Activated T-helper 17 cell treated with anti-CD3 and anti-CD28 coated beads, Interleukin-2, amount 50 U/mL, for 72 hours (primary cell): ENCODE data around the gene ACO2. TPM values are rescaled to one million over a fixed set of nuclear protein-coding genes. Genes with fewer than 3 reads are reported as not detected.
"Not testable (repeated sequence)": the region's sequence is repeated elsewhere in the genome, so short reads cannot be mapped to it uniquely, and the experiment has no call there.

ENCODE experiments used
- ATAC-seq: fragments of 150-1000 bp; cut with Tn5 transposase; replicated peaks from 2 replicates; pipeline ENCODE4 v1.10.0; 2021; ENCODE audit warnings: mild to moderate bottlenecking, moderate library complexity
- H3K27ac Mint-ChIP-seq: one replicate; pipeline ENCODE4 v1.8.0; 2022; ENCODE audit warnings: mixed read lengths
- H3K27me3 Mint-ChIP-seq: one replicate; pipeline ENCODE4 v1.8.0; 2022; ENCODE audit warnings: mixed read lengths
- H3K36me3 Mint-ChIP-seq: one replicate; pipeline ENCODE4 v1.8.0; 2022; ENCODE audit warnings: low read depth, mild to moderate bottlenecking, mixed read lengths
- H3K4me1 Mint-ChIP-seq: one replicate; pipeline ENCODE4 v1.8.0; 2022; ENCODE audit warnings: mixed read lengths
- H3K4me3 Mint-ChIP-seq: one replicate; pipeline ENCODE4 v1.8.0; 2022; ENCODE audit warnings: mild to moderate bottlenecking, mixed read lengths
- H3K9me3 Mint-ChIP-seq: one replicate; pipeline ENCODE4 v1.8.0; 2022; ENCODE audit warnings: mixed read lengths
- total RNA-seq, 2 donors: library from RNA; stranded (reverse); gene quantifications; one replicate each; pipeline ENCODE4 v1.2.3, GENCODE V29; 2022

Gene ACO2
- total RNA-seq, 2 donors from 2014 or later = 67.8 to 106 TPM

- peak overlapping the region; percentile 86 for H3K27ac Mint-ChIP-seq
- peak overlapping the region; percentile 85 for H3K4me3 Mint-ChIP-seq
- ATAC-seq = no peak
- H3K4me1 Mint-ChIP-seq = peaks cover 11% of the 10 kb centered on the region
- H3K36me3 Mint-ChIP-seq = peaks cover 76% of the 10 kb centered on the region
- H3K9me3 Mint-ChIP-seq = no peaks in the 10 kb centered on the region
- no peaks in the 10 kb centered on the region for H3K27me3 Mint-ChIP-seq
Observed at GRCh38 chr22:41445129-41446056, 23.5 kb upstream of the ACO2 start.

- H3K36me3 Mint-ChIP-seq = peaks cover 69% of the 10 kb centered on the region
- no peak for ATAC-seq
- peaks cover 11% of the 10 kb centered on the region for H3K4me1 Mint-ChIP-seq
- no peaks in the 10 kb centered on the region for H3K9me3 Mint-ChIP-seq
- H3K27me3 Mint-ChIP-seq = no peaks in the 10 kb centered on the region
- peak overlapping the region; percentile 85 for H3K4me3 Mint-ChIP-seq
- H3K27ac Mint-ChIP-seq = peak overlapping the region; percentile 86
Observed at GRCh38 chr22:41446057-41446501, 22.8 kb upstream of the ACO2 start.

DNA sequence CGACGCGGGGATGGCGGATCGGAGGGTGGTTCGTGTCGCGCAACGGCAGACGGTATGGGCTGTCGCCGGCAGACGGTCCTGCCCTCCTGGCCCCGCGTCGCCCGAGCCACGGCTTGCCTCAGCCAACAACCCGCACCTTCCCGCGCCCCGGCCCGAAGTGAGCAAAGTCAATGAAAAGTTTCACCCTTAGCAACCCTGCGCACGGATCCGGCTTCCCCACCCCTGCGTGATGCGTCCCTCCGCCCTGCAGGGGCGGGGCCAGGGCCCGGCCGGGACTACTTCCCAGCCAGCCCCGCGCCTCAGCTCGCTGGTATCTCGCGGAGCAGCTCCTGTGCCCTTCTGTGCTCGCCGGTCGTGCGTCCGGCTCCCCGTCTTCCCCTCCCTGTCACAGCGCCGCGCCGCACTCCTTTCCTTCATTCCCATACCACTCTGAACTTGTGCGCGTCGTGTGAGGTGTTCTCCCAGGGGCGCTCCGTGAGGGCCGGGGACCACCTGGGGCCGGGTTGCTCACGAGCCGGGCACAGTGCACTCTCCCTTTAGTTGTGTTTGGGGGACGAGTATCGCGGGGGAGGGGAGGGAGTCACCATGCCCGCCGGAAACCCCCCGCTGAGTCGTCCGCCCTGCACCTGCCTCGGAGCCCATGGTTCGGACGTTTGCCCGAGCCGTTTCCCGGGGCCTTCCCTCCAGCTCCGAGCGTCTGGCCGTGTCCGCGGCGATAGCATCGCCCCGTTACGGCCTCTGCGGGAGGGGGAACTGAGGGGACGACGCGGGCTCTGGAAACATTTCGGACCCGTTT lies 22.1 kb upstream of the ACO2 start, which contains the start of gene TOB2:
Gene TOB2 (minus strand): TSS at position 163 of the 796 bp plus-strand sequence. CDS start 9,456 bp downstream, outside the sequence.
- peak within 1 kb of the TSS; percentile 85 for H3K4me3 Mint-ChIP-seq
- peak; percentile 63 for ATAC-seq
- H3K4me1 Mint-ChIP-seq = peaks cover 11% of the 10 kb centered on the region
- no peaks in the 10 kb centered on the region for H3K27me3 Mint-ChIP-seq
- H3K9me3 Mint-ChIP-seq = no peaks in the 10 kb centered on the region
- peaks cover 62% of the 10 kb centered on the region for H3K36me3 Mint-ChIP-seq
- H3K27ac Mint-ChIP-seq = peak within 1 kb of the TSS; percentile 86

DNA sequence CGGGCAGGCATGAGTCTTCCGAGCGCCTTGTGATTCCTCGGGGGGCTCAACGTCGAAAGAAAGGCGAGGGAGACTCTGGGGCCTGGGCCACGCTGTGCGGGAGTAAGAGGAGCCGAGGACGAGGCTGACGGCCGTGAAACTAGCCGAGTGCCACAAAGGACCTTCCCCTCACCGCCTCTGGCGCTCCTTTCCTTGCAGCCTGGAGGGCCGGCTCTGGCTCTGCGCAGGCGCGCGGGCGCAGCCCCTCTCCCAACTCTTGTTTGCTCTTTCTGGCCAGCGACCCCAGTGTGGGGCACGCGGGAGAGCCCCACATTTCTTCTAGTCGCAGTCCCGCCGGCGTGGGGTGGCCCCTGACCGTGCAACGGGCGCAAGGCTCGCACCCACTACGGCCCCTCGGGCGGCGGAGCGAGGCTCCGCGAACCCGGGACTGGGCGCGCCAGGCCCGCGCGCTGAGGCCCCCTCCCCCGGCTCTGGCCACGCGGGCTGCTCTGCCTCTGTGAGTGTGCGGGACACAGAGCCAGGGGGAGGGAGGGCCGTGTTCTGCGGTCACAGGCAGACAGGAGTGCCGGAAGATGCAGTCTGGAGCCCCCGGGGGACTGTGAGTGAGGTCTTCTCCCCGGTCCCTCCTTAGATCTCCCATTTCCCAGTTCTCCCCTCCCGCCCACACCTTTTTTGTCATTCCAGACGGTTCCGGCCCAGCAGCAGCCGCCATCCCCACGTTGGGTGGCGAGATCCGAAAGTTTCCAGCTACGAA lies 21.3 kb upstream of the ACO2 start:
- Mint-ChIP-seq H3K4me3 (peak overlapping the region; percentile 85), H3K4me1 (peaks cover 11% of the 10 kb centered on the region), H3K36me3 (peaks cover 54% of the 10 kb centered on the region), H3K27me3 (no peaks in the 10 kb centered on the region), H3K9me3 (no peaks in the 10 kb centered on the region), H3K27ac (peak overlapping the region; percentile 86)
- ATAC-seq = peak; percentile 10

GRCh38 chr22:41448189-41448808 lies 20.6 kb upstream of the ACO2 start:
- peak; percentile 71 for ATAC-seq

DNA sequence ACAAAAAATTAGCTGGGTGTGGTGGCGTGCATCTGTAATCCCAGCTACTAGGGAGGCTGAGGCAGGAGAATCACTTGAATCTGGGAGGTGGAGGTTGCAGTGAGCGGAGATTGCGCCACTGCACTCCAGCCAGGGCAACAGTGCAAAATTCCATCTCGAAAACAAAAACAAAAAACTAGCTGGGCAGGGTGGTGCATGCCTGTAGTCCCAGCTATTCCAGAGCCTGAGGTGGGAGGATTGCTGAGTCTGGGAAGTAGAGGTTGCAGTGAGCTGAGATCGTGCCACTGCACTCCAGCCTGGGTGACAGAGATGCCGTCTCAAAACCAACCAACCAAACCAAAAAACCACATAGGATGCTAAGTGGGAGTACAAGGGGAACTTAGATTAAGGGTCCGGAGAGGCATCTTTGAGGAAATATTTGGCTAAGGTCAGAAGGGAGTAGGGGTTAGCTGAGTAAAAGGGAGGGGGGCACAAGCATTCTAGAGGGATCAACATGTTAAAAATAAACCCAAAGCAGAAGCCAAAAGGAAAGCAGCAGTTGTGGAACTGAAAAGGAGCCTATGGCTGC lies 10.7 kb upstream of the ACO2 start:
- Mint-ChIP-seq H3K9me3 (no peaks in the 10 kb centered on the region), H3K4me3 (no peak overlapping the region), H3K27me3 (no peaks in the 10 kb centered on the region), H3K36me3 (peaks cover 56% of the 10 kb centered on the region), H3K4me1 (no peaks in the 10 kb centered on the region), H3K27ac (no peak overlapping the region)
- ATAC-seq = no peak

More at GRCh38 chr22:41448189-41448808, 20.6 kb upstream of the ACO2 start:
- Mint-ChIP-seq H3K4me3 (peak overlapping the region; percentile 85), H3K4me1 (peaks cover 11% of the 10 kb centered on the region), H3K27me3 (no peaks in the 10 kb centered on the region), H3K36me3 (peaks cover 52% of the 10 kb centered on the region), H3K27ac (peak overlapping the region; percentile 86), H3K9me3 (no peaks in the 10 kb centered on the region)

- Mint-ChIP-seq H3K27me3 (no peaks in the 10 kb centered on the region), H3K27ac (no peak overlapping the region), H3K36me3 (peaks cover 66% of the 10 kb centered on the region), H3K9me3 (no peaks in the 10 kb centered on the region), H3K4me3 (no peak overlapping the region), H3K4me1 (no peaks in the 10 kb centered on the region)
- ATAC-seq = no peak
Observed at GRCh38 chr22:41459431-41459830, 9.5 kb upstream of the ACO2 start.

- not testable (repeated sequence) for H3K9me3 Mint-ChIP-seq, H3K27me3 Mint-ChIP-seq, ATAC-seq, H3K4me3 Mint-ChIP-seq, H3K4me1 Mint-ChIP-seq, H3K27ac Mint-ChIP-seq
- peaks cover 73% of the 10 kb centered on the region for H3K36me3 Mint-ChIP-seq
Observed at GRCh38 chr22:41460071-41460470, 8.8 kb upstream of the ACO2 start.

DNA sequence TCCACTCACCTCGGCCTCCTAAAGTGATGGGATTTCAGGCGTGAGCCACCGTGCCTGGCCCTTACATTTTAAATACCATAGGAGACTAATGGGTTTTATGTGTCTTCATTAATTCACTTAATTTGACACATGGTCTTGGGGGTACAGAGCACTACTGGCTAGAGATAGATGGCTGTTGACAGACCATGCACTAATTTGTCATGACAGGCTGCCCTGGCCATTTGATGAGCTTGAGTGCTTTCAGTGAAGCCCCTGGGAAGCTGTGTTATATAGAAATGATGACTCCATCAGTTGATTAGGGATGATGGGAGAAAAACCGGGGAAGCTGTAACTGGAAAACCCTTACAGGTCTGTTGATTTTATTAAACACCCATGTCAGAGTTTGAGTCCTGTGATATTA lies 7.0 kb upstream of the ACO2 start:
- H3K9me3 Mint-ChIP-seq = no peaks in the 10 kb centered on the region
- no peak overlapping the region for H3K27ac Mint-ChIP-seq
- peaks cover under 1% of the 10 kb centered on the region for H3K4me1 Mint-ChIP-seq
- no peaks in the 10 kb centered on the region for H3K27me3 Mint-ChIP-seq
- ATAC-seq = no peak
- no peak overlapping the region for H3K4me3 Mint-ChIP-seq
- H3K36me3 Mint-ChIP-seq = peaks cover 89% of the 10 kb centered on the region

GRCh38 chr22:41469218-41469851 lies 418 bp downstream of the ACO2 start:
- H3K4me1 Mint-ChIP-seq = peaks cover 28% of the 10 kb centered on the region
- no peaks in the 10 kb centered on the region for H3K27me3 Mint-ChIP-seq
- peak overlapping the region; percentile 87 for H3K4me3 Mint-ChIP-seq
- no peaks in the 10 kb centered on the region for H3K9me3 Mint-ChIP-seq
- peak overlapping the region; percentile 97 for H3K27ac Mint-ChIP-seq
- ATAC-seq = peak; percentile 18
- peaks cover 72% of the 10 kb centered on the region for H3K36me3 Mint-ChIP-seq

DNA sequence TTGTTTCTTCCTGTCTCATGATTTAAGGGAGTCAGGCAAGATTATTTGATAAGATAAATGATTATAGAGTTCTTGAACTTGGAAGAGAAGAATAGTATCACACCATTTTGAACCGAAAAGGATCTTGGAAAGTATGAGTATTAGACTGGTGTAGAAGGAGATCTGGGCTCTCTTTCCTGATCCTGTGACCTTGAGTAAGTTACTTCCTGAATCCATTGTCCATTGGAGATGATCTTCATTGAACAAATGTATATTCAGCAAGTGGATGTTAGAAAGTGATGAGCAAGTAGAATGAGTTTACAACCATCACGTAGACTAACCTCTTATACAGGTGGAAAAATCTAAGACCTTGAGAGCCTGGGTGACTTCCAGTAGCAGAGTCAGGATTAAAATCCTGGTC lies 2.0 kb downstream of the ACO2 start:
- H3K27me3 Mint-ChIP-seq = no peaks in the 10 kb centered on the region
- H3K36me3 Mint-ChIP-seq = peaks cover 58% of the 10 kb centered on the region
- ATAC-seq = no peak
- H3K4me3 Mint-ChIP-seq = peak overlapping the region; percentile 87
- H3K9me3 Mint-ChIP-seq = no peaks in the 10 kb centered on the region
- peak overlapping the region; percentile 69 for H3K27ac Mint-ChIP-seq
- peaks cover 28% of the 10 kb centered on the region for H3K4me1 Mint-ChIP-seq

- Mint-ChIP-seq H3K4me1 (peaks cover 28% of the 10 kb centered on the region), H3K27ac (no peak overlapping the region), H3K36me3 (peaks cover 52% of the 10 kb centered on the region), H3K4me3 (no peak overlapping the region), H3K27me3 (no peaks in the 10 kb centered on the region), H3K9me3 (no peaks in the 10 kb centered on the region)
- ATAC-seq = no peak
Observed at GRCh38 chr22:41471568-41471967, 2.7 kb downstream of the ACO2 start.

DNA sequence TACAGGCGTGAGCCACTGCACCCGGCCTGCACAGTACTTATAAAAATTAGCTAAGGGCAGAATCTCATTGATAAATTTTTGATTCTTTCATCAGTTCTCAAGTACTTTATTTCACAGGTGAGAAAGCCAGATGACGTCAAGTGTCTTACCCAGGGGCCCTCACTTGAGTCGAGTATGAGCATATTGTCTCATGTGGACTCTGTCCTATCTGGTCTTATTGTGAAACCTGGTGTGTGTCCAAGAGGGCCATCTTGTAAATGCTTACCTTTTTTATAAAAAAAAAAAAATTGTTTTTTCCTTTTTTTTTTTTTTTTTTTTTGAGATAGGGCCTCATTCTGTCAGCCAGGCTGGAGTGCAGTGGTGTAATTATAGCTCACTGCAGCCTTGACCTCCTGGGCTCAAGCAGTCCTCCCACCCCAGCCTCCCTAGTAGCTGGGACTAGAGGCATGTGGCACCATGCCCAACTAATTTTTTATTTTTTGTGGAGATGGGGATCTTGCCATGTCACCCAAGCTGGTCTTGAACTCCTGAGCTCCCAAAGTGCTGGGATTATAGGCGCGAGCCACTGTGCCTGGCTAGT lies 6.0 kb downstream of the ACO2 start:
- Mint-ChIP-seq H3K27me3 (no peaks in the 10 kb centered on the region), H3K9me3 (no peaks in the 10 kb centered on the region), H3K4me1 (peaks cover 19% of the 10 kb centered on the region), H3K36me3 (peaks cover 36% of the 10 kb centered on the region), H3K4me3 (no peak overlapping the region), H3K27ac (no peak overlapping the region)
- ATAC-seq = no peak
